HepG2 (cell line): Measurements from ENCODE around the gene ZCCHC24. TPM values are rescaled to one million over a fixed set of nuclear protein-coding genes. Genes with fewer than 3 reads are reported as not detected.

Experiments used
- ATF7-NPFF ChIP-seq: sonication (generic); formaldehyde crosslinking; IDR thresholded peaks from 2 replicates; pipeline ENCODE4 v1.8.1; 2023; ENCODE audit warnings: mild to moderate bottlenecking, low read depth, missing genetic modification reagents, moderate library complexity
- CTCF ChIP-seq: sonication (generic); formaldehyde crosslinking; IDR thresholded peaks from 2 replicates; pipeline ENCODE4 v1.5.0; 2020; ENCODE audit warnings: mild to moderate bottlenecking, missing genetic modification reagents, moderate library complexity
- ELF3 ChIP-seq: IDR thresholded peaks from 2 replicates; pipeline ENCODE4 v1.6.1; 2016; ENCODE audit warnings: missing genetic modification reagents, missing compliant biosample characterization
- ERF ChIP-seq: IDR thresholded peaks from 2 replicates; pipeline ENCODE4 v1.6.1; 2018; ENCODE audit warnings: missing biosample characterization, missing genetic modification reagents
- JARID2 ChIP-seq: sonication (generic); formaldehyde crosslinking; IDR thresholded peaks from 2 replicates; pipeline ENCODE4 v1.8.1; 2023; ENCODE audit warnings: missing genetic modification reagents, inconsistent platforms; ENCODE audit not compliant: insufficient replicate concordance
- MTA1 ChIP-seq: sonication (generic); formaldehyde crosslinking; IDR thresholded peaks from 2 replicates; pipeline ENCODE4 v1.4.0; 2020; ENCODE audit warnings: missing genetic modification reagents, mild to moderate bottlenecking, borderline replicate concordance
- NCOA1 ChIP-seq: sonication (generic); formaldehyde crosslinking; IDR thresholded peaks from 2 replicates; pipeline ENCODE4 v1.9.0; 2021; ENCODE audit warnings: missing genetic modification reagents
- NKX3-1 ChIP-seq: sonication (generic); formaldehyde crosslinking; IDR thresholded peaks from 2 replicates; pipeline ENCODE4 v1.5.0; 2020; ENCODE audit warnings: missing genetic modification reagents
- RFX1 ChIP-seq: fragments of 450-650 bp; IDR thresholded peaks from 2 replicates; pipeline ENCODE4 v1.6.1; 2017
- RXRA ChIP-seq: sonication (generic); formaldehyde crosslinking; IDR thresholded peaks from 2 replicates; pipeline ENCODE4 v1.5.1; 2020; ENCODE audit warnings: missing genetic modification reagents
- SOX6 ChIP-seq, 2 experiments: fragments of 450-650 bp in 1 of 2; sonication (generic) in 1 of 2; formaldehyde crosslinking in 1 of 2; IDR thresholded peaks; 2 replicates each; pipeline versions ENCODE4 v1.4.0 to v1.6.1; 2017 to 2020; ENCODE audit warnings: antibody characterized with exemption in 1 of 2, mild to moderate bottlenecking in 1 of 2, missing genetic modification reagents in 1 of 2
- ZBTB21 ChIP-seq: sonication (generic); formaldehyde crosslinking; IDR thresholded peaks from 2 replicates; pipeline ENCODE4 v1.4.0; 2020; ENCODE audit warnings: missing genetic modification reagents
- ZBTB37 ChIP-seq: sonication (generic); formaldehyde crosslinking; IDR thresholded peaks from 2 replicates; pipeline ENCODE4 v1.4.0; 2020; ENCODE audit warnings: mild to moderate bottlenecking, missing genetic modification reagents
- ZNF282 ChIP-seq: fragments of 450-650 bp; IDR thresholded peaks from 2 replicates; pipeline ENCODE4 v1.6.1; 2018; ENCODE audit not compliant: partially characterized antibody
- ZNF333 ChIP-seq: sonication (generic); formaldehyde crosslinking; IDR thresholded peaks from 2 replicates; pipeline ENCODE4 v1.4.0; 2020; ENCODE audit warnings: mild to moderate bottlenecking, missing genetic modification reagents, borderline replicate concordance
- ZNF451 ChIP-seq: sonication (generic); formaldehyde crosslinking; IDR thresholded peaks from 2 replicates; pipeline ENCODE4 v1.5.0; 2020; ENCODE audit warnings: mild to moderate bottlenecking, missing genetic modification reagents
- ZNF552 ChIP-seq: sonication (generic); formaldehyde crosslinking; IDR thresholded peaks from 2 replicates; pipeline ENCODE4 v1.9.0; 2022; ENCODE audit warnings: missing genetic modification reagents, mild to moderate bottlenecking, borderline replicate concordance
- ZNF710 ChIP-seq: sonication (generic); formaldehyde crosslinking; IDR thresholded peaks from 2 replicates; pipeline ENCODE4 v1.5.0; 2020; ENCODE audit warnings: mild to moderate bottlenecking, missing genetic modification reagents, borderline replicate concordance
- ZNF781 ChIP-seq: sonication (generic); formaldehyde crosslinking; IDR thresholded peaks from 2 replicates; pipeline ENCODE4 v1.5.1; 2020; ENCODE audit warnings: borderline replicate concordance, mild to moderate bottlenecking, missing genetic modification reagents; ENCODE audit errors: not compliant biosample characterization
- polyA plus RNA-seq, 8 experiments: library from polyadenylated mRNA; depleted of rRNA in 3 of 8; stranded (reverse) in 7 of 8; unstranded in 1 of 8; fragments of >200 nt; fragmentation: Illumina TruSeq in 4 of 8; extraction: Trizol in 4 of 8; gene quantifications; 2 replicates each; pipeline versions ENCODE4 v1.2.1 to v1.2.3, GENCODE V29; 2011 to 2016; ENCODE audit warnings: low read depth in 4 of 8, missing spikeins in 1 of 8, mixed read lengths in 1 of 8; ENCODE audit not compliant: insufficient read depth in 1 of 8
- total RNA-seq, 5 experiments: library from RNA; depleted of rRNA; stranded (reverse); fragments of >200 nt; fragmentation: Illumina TruSeq; extraction: Trizol; gene quantifications; 2 replicates each; pipeline ENCODE4 v1.2.3, GENCODE V29; 2016; ENCODE audit warnings: low read depth in 1 of 5
- TF ChIP-seq, protein P1 (sequence below): IDR thresholded peaks from 2 replicates; pipeline ENCODE4 v1.6.1; 2012; ENCODE audit warnings: inconsistent platforms
- TF ChIP-seq, protein P2 (sequence below): IDR thresholded peaks from 2 replicates; pipeline ENCODE4 v1.6.1; 2016; ENCODE audit warnings: mild to moderate bottlenecking, missing biosample characterization, missing genetic modification reagents
- TF ChIP-seq, protein P3 (sequence below): sonication (generic); formaldehyde crosslinking; IDR thresholded peaks from 2 replicates; pipeline ENCODE4 v1.8.1; 2023; ENCODE audit warnings: mild to moderate bottlenecking, inconsistent platforms, moderate library complexity, missing genetic modification reagents, borderline replicate concordance

Gene ZCCHC24
- total and polyA plus RNA-seq, 2 of the 13 experiments (the other 11 are each of a cell fraction or from before 2014, with no cell fraction given), result 3.1 to 7.9 TPM

DNA sequence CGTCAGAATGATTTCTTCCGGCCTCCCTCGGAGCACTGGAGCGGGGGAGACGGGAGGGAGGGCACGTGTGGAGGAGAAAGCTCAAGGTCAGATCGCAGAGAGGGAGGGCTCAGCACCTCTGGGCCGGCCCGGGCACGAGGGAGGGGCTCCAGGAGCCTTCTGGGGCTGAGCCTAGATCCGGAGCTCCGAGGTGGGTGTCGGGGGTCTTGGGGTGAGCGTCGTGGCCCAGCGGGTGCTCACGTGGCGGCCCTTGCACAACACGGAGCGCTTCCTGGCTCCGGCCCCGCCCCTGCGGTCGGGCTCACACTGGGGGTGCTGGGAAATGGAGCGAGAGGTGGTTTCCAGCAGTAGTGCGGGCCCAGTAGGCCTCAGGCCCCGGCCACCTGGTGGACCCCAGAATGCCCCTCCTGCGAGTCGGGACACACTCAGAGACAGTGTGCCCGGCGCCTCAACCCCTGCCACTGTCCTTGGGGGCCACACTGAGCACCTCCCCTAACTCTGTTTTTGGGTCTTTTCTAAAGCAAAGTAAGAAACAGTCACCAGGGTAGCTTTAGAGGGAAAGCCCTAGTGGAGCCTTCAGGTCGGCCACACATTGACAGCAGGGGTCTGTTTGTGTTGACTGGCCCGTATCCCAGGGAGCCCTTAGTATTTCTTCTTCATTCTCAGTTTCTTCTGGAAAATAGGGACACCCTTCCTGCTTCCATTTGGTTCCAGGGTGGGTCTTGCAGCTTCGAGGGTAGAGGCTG, 97.4 kb downstream of the ZCCHC24 start (continued):
- TF ChIP-seq ZBTB37 (CRISPR knock-in tag) (peak; percentile 54; the same call in 1 of the 2 replicates), CTCF (CRISPR knock-in tag) (no peak), ELF3 (CRISPR knock-in tag) (peak; percentile 35; the same call in 1 of the 2 replicates), ZNF552 (CRISPR knock-in tag) (peak; percentile 58; the same call in 1 of the 2 replicates), ZNF282 (no peak), ZNF451 (peak; percentile 88; the same call in 1 of the 2 replicates), RFX1 (no peak), ZNF710 (CRISPR knock-in tag) (peak; percentile 71; the same call in 1 of the 2 replicates), NKX3-1 (CRISPR knock-in tag) (0 out of 2 replicates have a peak, but pooled peaks have one; percentile 79), SOX6 (IDR thresholded peaks at IDR 0.05) (no peak), SOX6 (CRISPR knock-in tag; IDR thresholded peaks at IDR 0.05) (peak; percentile 59; the same call in 1 of the 2 replicates), MTA1 (CRISPR knock-in tag) (no peak), ZNF333 (CRISPR knock-in tag) (peak; percentile 78), ERF (CRISPR knock-in tag) (peak; percentile 57; the same call in 1 of the 2 replicates), JARID2 (CRISPR knock-in tag) (no peak), RXRA (peak; percentile 56), NCOA1 (CRISPR knock-in tag) (peak; percentile 76; the same call in 1 of the 2 replicates), ZBTB21 (CRISPR knock-in tag) (no peak), ATF7-NPFF (CRISPR knock-in tag) (0 out of 2 replicates have a peak, but pooled peaks have one; percentile 18), ZNF781 (CRISPR knock-in tag) (peak; percentile 82)
- TF ChIP-seq, protein P1, sequence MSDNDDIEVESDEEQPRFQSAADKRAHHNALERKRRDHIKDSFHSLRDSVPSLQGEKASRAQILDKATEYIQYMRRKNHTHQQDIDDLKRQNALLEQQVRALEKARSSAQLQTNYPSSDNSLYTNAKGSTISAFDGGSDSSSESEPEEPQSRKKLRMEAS, result peak; percentile 97
- TF ChIP-seq, protein P2, sequence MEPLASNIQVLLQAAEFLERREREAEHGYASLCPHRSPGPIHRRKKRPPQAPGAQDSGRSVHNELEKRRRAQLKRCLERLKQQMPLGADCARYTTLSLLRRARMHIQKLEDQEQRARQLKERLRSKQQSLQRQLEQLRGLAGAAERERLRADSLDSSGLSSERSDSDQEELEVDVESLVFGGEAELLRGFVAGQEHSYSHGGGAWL (CRISPR knock-in tag), result peak; percentile 89; the same call in 1 of the 2 replicates
- TF ChIP-seq, protein P3, sequence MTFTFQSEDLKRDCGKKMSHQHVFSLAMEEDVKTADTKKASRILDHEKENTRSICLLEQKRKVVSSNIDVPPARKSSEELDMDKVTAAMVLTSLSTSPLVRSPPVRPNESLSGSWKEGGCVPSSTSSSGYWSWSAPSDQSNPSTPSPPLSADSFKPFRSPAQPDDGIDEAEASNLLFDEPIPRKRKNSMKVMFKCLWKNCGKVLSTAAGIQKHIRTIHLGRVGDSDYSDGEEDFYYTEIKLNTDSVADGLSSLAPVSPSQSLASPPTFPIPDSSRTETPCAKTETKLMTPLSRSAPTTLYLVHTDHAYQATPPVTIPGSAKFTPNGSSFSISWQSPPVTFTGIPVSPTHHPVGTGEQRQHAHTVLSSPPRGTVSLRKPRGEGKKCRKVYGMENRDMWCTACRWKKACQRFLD (CRISPR knock-in tag), result 0 out of 2 replicates have a peak, but pooled peaks have one; percentile 72
